HepG2 (cell line): Measurements from ENCODE around the gene THOC6. TPM values are rescaled to one million over a fixed set of nuclear protein-coding genes. Genes with fewer than 3 reads are reported as not detected.

Experiments
- ERF ChIP-seq: IDR thresholded peaks from 2 replicates; pipeline ENCODE4 v1.6.1; 2018; ENCODE audit warnings: missing biosample characterization, missing genetic modification reagents
- GTF2F1 ChIP-seq: fragments of 150-350 bp; IDR thresholded peaks from 2 replicates; pipeline ENCODE4 v1.6.1; 2014; ENCODE audit warnings: low read length
- HOXA9 ChIP-seq: sonication (generic); formaldehyde crosslinking; IDR thresholded peaks from 2 replicates; pipeline ENCODE4 v1.8.1; 2022; ENCODE audit warnings: missing genetic modification reagents, mild to moderate bottlenecking, moderate library complexity, borderline replicate concordance
- KLF12 ChIP-seq: sonication (generic); formaldehyde crosslinking; IDR thresholded peaks from 2 replicates; pipeline ENCODE4 v1.4.0; 2020; ENCODE audit warnings: missing genetic modification reagents, borderline replicate concordance
- MXD3 ChIP-seq: IDR thresholded peaks from 2 replicates; pipeline ENCODE4 v1.6.1; 2016; ENCODE audit warnings: mild to moderate bottlenecking, missing biosample characterization, missing genetic modification reagents
- NBN ChIP-seq: fragments of 450-650 bp; conservative IDR thresholded peaks from 2 replicates; pipeline ENCODE4 v1.6.1; 2017
- NFE2 ChIP-seq: sonication (generic); formaldehyde crosslinking; IDR thresholded peaks from 2 replicates; pipeline ENCODE4 v1.4.0; 2020; ENCODE audit warnings: missing genetic modification reagents
- TGIF2 ChIP-seq: IDR thresholded peaks from 2 replicates; pipeline ENCODE4 v1.6.1; 2016; ENCODE audit warnings: control low read depth, missing compliant biosample characterization
- THAP7 ChIP-seq: sonication (generic); formaldehyde crosslinking; IDR thresholded peaks from 2 replicates; pipeline ENCODE4 v1.8.1; 2023; ENCODE audit warnings: mild to moderate bottlenecking, missing genetic modification reagents
- ZBTB3 ChIP-seq: sonication (generic); formaldehyde crosslinking; IDR thresholded peaks from 2 replicates; pipeline ENCODE4 v1.4.0; 2020; ENCODE audit warnings: low read depth, mild to moderate bottlenecking, moderate library complexity, missing genetic modification reagents, borderline replicate concordance
- ZFY ChIP-seq: sonication (generic); formaldehyde crosslinking; IDR thresholded peaks from 2 replicates; pipeline ENCODE4 v1.4.0; 2020; ENCODE audit warnings: missing genetic modification reagents
- ZNF225 ChIP-seq: sonication (generic); formaldehyde crosslinking; IDR thresholded peaks from 2 replicates; pipeline ENCODE4 v1.4.0; 2020; ENCODE audit warnings: mild to moderate bottlenecking, missing genetic modification reagents
- ZNF317 ChIP-seq: sonication (generic); formaldehyde crosslinking; IDR thresholded peaks from 2 replicates; pipeline ENCODE4 v1.5.0; 2020; ENCODE audit warnings: mild to moderate bottlenecking, missing genetic modification reagents
- ZNF34 ChIP-seq: sonication (generic); formaldehyde crosslinking; IDR thresholded peaks from 2 replicates; pipeline ENCODE4 v1.4.0; 2020; ENCODE audit warnings: mild to moderate bottlenecking, missing genetic modification reagents, borderline replicate concordance
- ZNF414 ChIP-seq: sonication (generic); formaldehyde crosslinking; IDR thresholded peaks from 2 replicates; pipeline ENCODE4 v1.5.0; 2020; ENCODE audit warnings: missing genetic modification reagents
- ZNF546 ChIP-seq: sonication (generic); formaldehyde crosslinking; conservative IDR thresholded peaks from 2 replicates; pipeline ENCODE4 v1.8.1; 2023; ENCODE audit warnings: mild to moderate bottlenecking, missing genetic modification reagents
- ZNF558 ChIP-seq: sonication (generic); formaldehyde crosslinking; IDR thresholded peaks from 2 replicates; pipeline ENCODE4 v1.9.0; 2022; ENCODE audit warnings: mild to moderate bottlenecking, missing genetic modification reagents, borderline replicate concordance
- ZNF652 ChIP-seq: IDR thresholded peaks from 2 replicates; pipeline ENCODE4 v1.6.1; 2016; ENCODE audit warnings: low read depth, borderline replicate concordance
- ZNF784 ChIP-seq: sonication (generic); formaldehyde crosslinking; IDR thresholded peaks from 2 replicates; pipeline ENCODE4 v1.5.1; 2020; ENCODE audit warnings: missing genetic modification reagents, mild to moderate bottlenecking, borderline replicate concordance
- polyA plus RNA-seq, 8 experiments: library from polyadenylated mRNA; depleted of rRNA in 3 of 8; stranded (reverse) in 7 of 8; unstranded in 1 of 8; fragments of >200 nt; fragmentation: Illumina TruSeq in 4 of 8; extraction: Trizol in 4 of 8; gene quantifications; 2 replicates each; pipeline versions ENCODE4 v1.2.1 to v1.2.3, GENCODE V29; 2011 to 2016; ENCODE audit warnings: low read depth in 4 of 8, missing spikeins in 1 of 8, mixed read lengths in 1 of 8; ENCODE audit not compliant: insufficient read depth in 1 of 8
- total RNA-seq, 5 experiments: library from RNA; depleted of rRNA; stranded (reverse); fragments of >200 nt; fragmentation: Illumina TruSeq; extraction: Trizol; gene quantifications; 2 replicates each; pipeline ENCODE4 v1.2.3, GENCODE V29; 2016; ENCODE audit warnings: low read depth in 1 of 5
- TF ChIP-seq, protein P1 (sequence below): sonication (generic); formaldehyde crosslinking; IDR thresholded peaks from 2 replicates; pipeline ENCODE4 v1.5.0; 2020; ENCODE audit warnings: missing genetic modification reagents
- TF ChIP-seq, protein P2 (sequence below): IDR thresholded peaks from 2 replicates; pipeline ENCODE4 v1.6.1; 2016; ENCODE audit warnings: low read depth, control low read depth
- TF ChIP-seq, protein P3 (sequence below): sonication (generic); formaldehyde crosslinking; IDR thresholded peaks from 2 replicates; pipeline ENCODE4 v1.9.0; 2022; ENCODE audit warnings: missing genetic modification reagents, mild to moderate bottlenecking, borderline replicate concordance

THOC6 gene
- total and polyA plus RNA-seq, 2 of the 13 experiments (the other 11 are each of a cell fraction or from before 2014, with no cell fraction given), result 32.1 to 37.0 TPM

- TF ChIP-seq ZNF225 (CRISPR knock-in tag), result peak; percentile 23
- peak; percentile 95 for TF ChIP-seq ZFY (CRISPR knock-in tag)
- no peak for TF ChIP-seq GTF2F1
- TF ChIP-seq ZNF558 (CRISPR knock-in tag), result peak; percentile 69; the same call in 1 of the 2 replicates
- no peak for TF ChIP-seq TGIF2 (CRISPR knock-in tag)
- no peak for TF ChIP-seq HOXA9 (CRISPR knock-in tag)
- no peak; the same call in 1 of the 2 replicates for TF ChIP-seq MXD3 (CRISPR knock-in tag)
- 0 out of 2 replicates have a peak, but pooled peaks have one; percentile 29 for TF ChIP-seq ZNF546
- TF ChIP-seq, protein P1, sequence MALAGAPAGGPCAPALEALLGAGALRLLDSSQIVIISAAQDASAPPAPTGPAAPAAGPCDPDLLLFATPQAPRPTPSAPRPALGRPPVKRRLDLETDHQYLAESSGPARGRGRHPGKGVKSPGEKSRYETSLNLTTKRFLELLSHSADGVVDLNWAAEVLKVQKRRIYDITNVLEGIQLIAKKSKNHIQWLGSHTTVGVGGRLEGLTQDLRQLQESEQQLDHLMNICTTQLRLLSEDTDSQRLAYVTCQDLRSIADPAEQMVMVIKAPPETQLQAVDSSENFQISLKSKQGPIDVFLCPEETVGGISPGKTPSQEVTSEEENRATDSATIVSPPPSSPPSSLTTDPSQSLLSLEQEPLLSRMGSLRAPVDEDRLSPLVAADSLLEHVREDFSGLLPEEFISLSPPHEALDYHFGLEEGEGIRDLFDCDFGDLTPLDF, result peak; percentile 75
- TF ChIP-seq ZNF414 (CRISPR knock-in tag), result no peak; the same call in 1 of the 2 replicates
- TF ChIP-seq, protein P2, sequence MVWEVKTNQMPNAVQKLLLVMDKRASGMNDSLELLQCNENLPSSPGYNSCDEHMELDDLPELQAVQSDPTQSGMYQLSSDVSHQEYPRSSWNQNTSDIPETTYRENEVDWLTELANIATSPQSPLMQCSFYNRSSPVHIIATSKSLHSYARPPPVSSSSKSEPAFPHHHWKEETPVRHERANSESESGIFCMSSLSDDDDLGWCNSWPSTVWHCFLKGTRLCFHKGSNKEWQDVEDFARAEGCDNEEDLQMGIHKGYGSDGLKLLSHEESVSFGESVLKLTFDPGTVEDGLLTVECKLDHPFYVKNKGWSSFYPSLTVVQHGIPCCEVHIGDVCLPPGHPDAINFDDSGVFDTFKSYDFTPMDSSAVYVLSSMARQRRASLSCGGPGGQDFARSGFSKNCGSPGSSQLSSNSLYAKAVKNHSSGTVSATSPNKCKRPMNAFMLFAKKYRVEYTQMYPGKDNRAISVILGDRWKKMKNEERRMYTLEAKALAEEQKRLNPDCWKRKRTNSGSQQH (CRISPR knock-in tag), result no peak; the same call in 1 of the 2 replicates
- TF ChIP-seq, protein P3, sequence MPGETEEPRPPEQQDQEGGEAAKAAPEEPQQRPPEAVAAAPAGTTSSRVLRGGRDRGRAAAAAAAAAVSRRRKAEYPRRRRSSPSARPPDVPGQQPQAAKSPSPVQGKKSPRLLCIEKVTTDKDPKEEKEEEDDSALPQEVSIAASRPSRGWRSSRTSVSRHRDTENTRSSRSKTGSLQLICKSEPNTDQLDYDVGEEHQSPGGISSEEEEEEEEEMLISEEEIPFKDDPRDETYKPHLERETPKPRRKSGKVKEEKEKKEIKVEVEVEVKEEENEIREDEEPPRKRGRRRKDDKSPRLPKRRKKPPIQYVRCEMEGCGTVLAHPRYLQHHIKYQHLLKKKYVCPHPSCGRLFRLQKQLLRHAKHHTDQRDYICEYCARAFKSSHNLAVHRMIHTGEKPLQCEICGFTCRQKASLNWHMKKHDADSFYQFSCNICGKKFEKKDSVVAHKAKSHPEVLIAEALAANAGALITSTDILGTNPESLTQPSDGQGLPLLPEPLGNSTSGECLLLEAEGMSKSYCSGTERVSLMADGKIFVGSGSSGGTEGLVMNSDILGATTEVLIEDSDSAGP, result peak; percentile 64
- TF ChIP-seq KLF12 (CRISPR knock-in tag), result peak; percentile 82
- TF ChIP-seq ZNF317 (CRISPR knock-in tag), result peak; percentile 21; the same call in 1 of the 2 replicates
- TF ChIP-seq THAP7 (CRISPR knock-in tag), result no peak; the same call in 1 of the 2 replicates
- no peak for TF ChIP-seq ZNF652 (CRISPR knock-in tag)
- TF ChIP-seq ERF (CRISPR knock-in tag), result no peak; the same call in 1 of the 2 replicates
- TF ChIP-seq ZNF34 (CRISPR knock-in tag), result 0 out of 2 replicates have a peak, but pooled peaks have one; percentile 3
- no peak for TF ChIP-seq ZBTB3 (CRISPR knock-in tag)
- no peak for TF ChIP-seq ZNF784
- TF ChIP-seq NBN, result no peak
- no peak for TF ChIP-seq NFE2
Measured at GRCh38 chr16:2980227-2981176, 43.3 kb upstream of the THOC6 start, which contains the start of gene PKMYT1 (continued).
